Measurements from ENCODE around the gene SLC7A11. TPM values are rescaled to one million over a fixed set of nuclear protein-coding genes. Genes with fewer than 3 reads are reported as not detected.

The SLC7A11 gene
- total RNA-seq, 1 donor from 2014 or later, result 0.75 TPM

GRCh38 chr4:138263247-138263816 lies 21.2 kb upstream of the SLC7A11 start:
- TF ChIP-seq CTCF (IDR thresholded peaks at IDR 0.05), result no peak
- Histone ChIP-seq H3K27ac (no peak overlapping the region), H3K36me3 (no peaks in the 10 kb centered on the region), H3K4me1 (no peaks in the 10 kb centered on the region), H3K27me3 (no peaks in the 10 kb centered on the region), H3K4me3 (no peak overlapping the region), H3K9me3 (no peaks in the 10 kb centered on the region)
- no peak for DNase-seq (ENCODE audit: low spot score in 2 of 2)
- intact Hi-C loops (cut with DNase I), result no loop called here

GRCh38 chr4:138262469-138262868 lies 20.3 kb upstream of the SLC7A11 start:
- intact Hi-C loops (cut with DNase I), result no loop called here
- Histone ChIP-seq H3K27me3 (no peaks in the 10 kb centered on the region), H3K4me1 (no peaks in the 10 kb centered on the region), H3K4me3 (no peak overlapping the region), H3K9me3 (no peaks in the 10 kb centered on the region), H3K27ac (no peak overlapping the region), H3K36me3 (no peaks in the 10 kb centered on the region)
- TF ChIP-seq CTCF (IDR thresholded peaks at IDR 0.05), result no peak
- no peak for DNase-seq (ENCODE audit: low spot score in 2 of 2)

- Histone ChIP-seq H3K4me1 (no peaks in the 10 kb centered on the region), H3K27ac (no peak overlapping the region), H3K9me3 (no peaks in the 10 kb centered on the region), H3K36me3 (no peaks in the 10 kb centered on the region), H3K4me3 (no peak overlapping the region), H3K27me3 (no peaks in the 10 kb centered on the region)
- intact Hi-C loops (cut with DNase I), result no loop called here
- no peak for TF ChIP-seq CTCF (IDR thresholded peaks at IDR 0.05)
- DNase-seq (ENCODE audit: low spot score in 2 of 2), result no peak
Observed at GRCh38 chr4:138262030-138262429, 19.9 kb upstream of the SLC7A11 start.

- intact Hi-C loops (cut with DNase I), result no loop called here
- Histone ChIP-seq H3K27me3 (no peaks in the 10 kb centered on the region), H3K4me3 (no peak overlapping the region), H3K36me3 (no peaks in the 10 kb centered on the region), H3K9me3 (no peaks in the 10 kb centered on the region), H3K27ac (no peak overlapping the region), H3K4me1 (no peaks in the 10 kb centered on the region)
- DNase-seq (ENCODE audit: low spot score in 2 of 2), result no peak
- TF ChIP-seq CTCF (IDR thresholded peaks at IDR 0.05), result no peak
Observed at GRCh38 chr4:138259824-138260223, 17.7 kb upstream of the SLC7A11 start.

- TF ChIP-seq CTCF (IDR thresholded peaks at IDR 0.05), result no peak
- H3K9me3 ChIP-seq, result no peaks in the 10 kb centered on the region
- H3K4me3 ChIP-seq, result no peak overlapping the region
- H3K27me3 ChIP-seq, result no peaks in the 10 kb centered on the region
- no peak overlapping the region for H3K27ac ChIP-seq
- DNase-seq (ENCODE audit: low spot score in 2 of 2), result no peak
- intact Hi-C loops (cut with DNase I), result no loop called here
- no peaks in the 10 kb centered on the region for H3K36me3 ChIP-seq
- no peaks in the 10 kb centered on the region for H3K4me1 ChIP-seq
Observed at GRCh38 chr4:138259271-138259670, 17.1 kb upstream of the SLC7A11 start.

GRCh38 chr4:138256608-138257007 lies 14.5 kb upstream of the SLC7A11 start:
- Histone ChIP-seq H3K4me1 (no peaks in the 10 kb centered on the region), H3K27me3 (no peaks in the 10 kb centered on the region), H3K36me3 (no peaks in the 10 kb centered on the region), H3K4me3 (no peak overlapping the region), H3K27ac (no peak overlapping the region), H3K9me3 (no peaks in the 10 kb centered on the region)
- no peak for TF ChIP-seq CTCF (IDR thresholded peaks at IDR 0.05)
- no peak for DNase-seq (ENCODE audit: low spot score in 2 of 2)
- intact Hi-C loops (cut with DNase I), result no loop called here

All from ascending aorta (tissue), 2 donors.